Measurements from ENCODE around the gene IL12B.

DNA sequence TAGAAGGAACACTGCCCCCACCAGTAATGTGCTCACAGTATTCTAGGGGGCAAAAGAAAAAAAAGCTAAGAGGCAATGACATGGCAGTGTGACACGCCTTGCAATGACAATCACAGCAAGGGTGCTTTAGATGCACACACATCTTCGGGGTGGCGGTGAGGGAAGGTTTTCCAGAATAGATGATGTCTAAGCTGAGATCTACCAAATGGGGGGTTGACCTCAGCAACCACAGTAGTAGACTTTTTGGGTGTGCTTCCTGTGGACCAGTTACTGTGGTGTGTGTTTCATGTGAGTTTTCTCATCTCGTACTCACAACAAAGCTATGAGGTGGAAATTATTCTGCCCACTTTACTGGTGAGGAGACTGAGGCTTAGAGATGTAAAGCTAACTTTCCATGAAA lies 10.2 kb upstream of the IL12B start:
- TF ChIP-seq, protein P1, sequence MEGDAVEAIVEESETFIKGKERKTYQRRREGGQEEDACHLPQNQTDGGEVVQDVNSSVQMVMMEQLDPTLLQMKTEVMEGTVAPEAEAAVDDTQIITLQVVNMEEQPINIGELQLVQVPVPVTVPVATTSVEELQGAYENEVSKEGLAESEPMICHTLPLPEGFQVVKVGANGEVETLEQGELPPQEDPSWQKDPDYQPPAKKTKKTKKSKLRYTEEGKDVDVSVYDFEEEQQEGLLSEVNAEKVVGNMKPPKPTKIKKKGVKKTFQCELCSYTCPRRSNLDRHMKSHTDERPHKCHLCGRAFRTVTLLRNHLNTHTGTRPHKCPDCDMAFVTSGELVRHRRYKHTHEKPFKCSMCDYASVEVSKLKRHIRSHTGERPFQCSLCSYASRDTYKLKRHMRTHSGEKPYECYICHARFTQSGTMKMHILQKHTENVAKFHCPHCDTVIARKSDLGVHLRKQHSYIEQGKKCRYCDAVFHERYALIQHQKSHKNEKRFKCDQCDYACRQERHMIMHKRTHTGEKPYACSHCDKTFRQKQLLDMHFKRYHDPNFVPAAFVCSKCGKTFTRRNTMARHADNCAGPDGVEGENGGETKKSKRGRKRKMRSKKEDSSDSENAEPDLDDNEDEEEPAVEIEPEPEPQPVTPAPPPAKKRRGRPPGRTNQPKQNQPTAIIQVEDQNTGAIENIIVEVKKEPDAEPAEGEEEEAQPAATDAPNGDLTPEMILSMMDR (conservative IDR thresholded peaks at IDR 0.05; ENCODE audit: low read depth, low read length), result no peak
- TF ChIP-seq POLR2A (IDR thresholded peaks at IDR 0.05; ENCODE audit: low read depth, low read length), result no peak
- TF ChIP-seq, protein P2, sequence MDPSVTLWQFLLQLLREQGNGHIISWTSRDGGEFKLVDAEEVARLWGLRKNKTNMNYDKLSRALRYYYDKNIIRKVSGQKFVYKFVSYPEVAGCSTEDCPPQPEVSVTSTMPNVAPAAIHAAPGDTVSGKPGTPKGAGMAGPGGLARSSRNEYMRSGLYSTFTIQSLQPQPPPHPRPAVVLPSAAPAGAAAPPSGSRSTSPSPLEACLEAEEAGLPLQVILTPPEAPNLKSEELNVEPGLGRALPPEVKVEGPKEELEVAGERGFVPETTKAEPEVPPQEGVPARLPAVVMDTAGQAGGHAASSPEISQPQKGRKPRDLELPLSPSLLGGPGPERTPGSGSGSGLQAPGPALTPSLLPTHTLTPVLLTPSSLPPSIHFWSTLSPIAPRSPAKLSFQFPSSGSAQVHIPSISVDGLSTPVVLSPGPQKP (IDR thresholded peaks at IDR 0.05; ENCODE audit: borderline replicate concordance, low read depth, low read length), result no peak

All from IMR-90 (cell line).